HG03103 (cell line): Measurements from ENCODE around the gene NR6A1.
"Not testable (repeated sequence)": the region's sequence is repeated elsewhere in the genome, so short reads cannot be mapped to it uniquely, and the experiment has no call there.

Experiments
- ATAC-seq: cut with Tn5 transposase; IDR thresholded peaks from one replicate; pipeline ENCODE4 v1.9.1; 2021; ENCODE audit warnings: low read depth; ENCODE audit not compliant: unreplicated experiment

Gene NR6A1

DNA sequence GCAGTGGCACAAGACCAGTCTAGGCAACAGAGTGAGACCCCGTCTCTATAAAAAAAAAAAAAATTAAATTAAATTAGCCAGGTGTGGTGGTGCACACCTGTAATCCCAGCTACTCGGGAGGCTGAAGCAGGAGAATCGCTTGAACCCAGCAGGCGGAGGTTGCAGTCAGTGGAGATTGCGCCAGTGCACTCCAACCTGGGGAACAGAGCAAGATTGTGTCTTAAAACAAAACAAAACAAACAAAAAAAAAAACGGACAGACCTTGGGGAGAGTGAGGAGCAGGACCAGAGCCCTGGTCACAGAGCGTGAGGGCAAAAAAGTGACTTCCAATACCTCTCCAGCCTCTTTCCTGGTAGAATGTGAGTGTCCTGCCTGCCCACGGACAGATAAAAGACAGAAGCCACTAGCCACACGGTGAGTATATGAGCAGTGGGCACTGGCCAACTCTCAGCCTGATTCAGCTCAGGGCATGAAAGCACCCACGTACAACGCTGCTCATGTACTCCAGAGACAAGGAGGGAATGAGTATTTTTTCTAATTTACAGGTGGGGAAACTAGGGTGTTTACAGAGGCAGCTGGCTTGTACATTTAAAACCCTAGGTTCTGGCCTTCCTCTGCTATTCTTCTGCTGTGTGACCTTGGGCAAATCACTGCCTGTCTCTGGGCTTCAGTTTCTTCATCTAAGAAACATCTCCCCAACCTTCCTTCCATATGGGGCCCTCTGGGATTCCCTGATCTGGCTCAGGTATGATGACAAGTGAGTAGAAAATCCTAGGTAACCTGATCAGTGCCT is 7.7 kb upstream of the NR6A1 start:
- no peak for ATAC-seq

DNA sequence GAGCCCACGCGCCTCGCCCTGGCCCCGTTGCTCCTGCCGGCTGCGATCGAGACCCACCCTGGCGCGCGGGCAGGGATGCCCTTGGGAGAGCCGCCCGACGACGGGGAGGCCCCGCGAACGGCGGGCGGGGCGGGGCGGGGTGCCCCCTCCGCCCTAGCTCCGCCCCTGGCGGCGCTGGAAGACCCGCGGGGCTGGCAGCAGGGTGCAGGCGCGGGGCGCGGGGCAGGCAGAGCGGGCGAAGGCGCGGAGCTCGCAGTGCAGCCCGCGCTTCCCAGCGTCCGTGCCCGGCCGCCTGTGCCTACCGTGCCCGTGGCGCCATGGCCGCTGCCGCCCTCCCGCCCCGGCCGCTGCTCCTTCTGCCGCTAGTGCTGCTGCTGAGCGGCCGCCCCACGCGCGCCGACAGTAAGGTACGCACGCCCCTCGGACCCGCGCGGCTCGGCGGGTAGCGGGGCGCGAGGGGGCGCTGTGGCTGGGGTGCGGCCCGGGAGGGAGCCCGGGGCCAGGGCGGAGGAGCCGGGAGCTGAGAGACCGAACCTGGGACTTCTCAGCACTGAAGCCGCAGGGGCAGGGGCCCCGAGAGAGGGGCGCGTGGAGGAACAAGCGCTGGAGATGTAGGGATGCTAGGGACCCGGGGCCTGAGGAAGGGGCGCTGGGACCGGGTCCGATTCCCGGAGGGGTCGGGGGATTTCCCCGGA is 6.0 kb upstream of the NR6A1 start, which contains the start of gene OLFML2A:
OLFML2A (plus strand) TSS at position 180 of the 695 bp plus-strand sequence; CDS start at position 318, 138 bp downstream.
- no peak for ATAC-seq

DNA sequence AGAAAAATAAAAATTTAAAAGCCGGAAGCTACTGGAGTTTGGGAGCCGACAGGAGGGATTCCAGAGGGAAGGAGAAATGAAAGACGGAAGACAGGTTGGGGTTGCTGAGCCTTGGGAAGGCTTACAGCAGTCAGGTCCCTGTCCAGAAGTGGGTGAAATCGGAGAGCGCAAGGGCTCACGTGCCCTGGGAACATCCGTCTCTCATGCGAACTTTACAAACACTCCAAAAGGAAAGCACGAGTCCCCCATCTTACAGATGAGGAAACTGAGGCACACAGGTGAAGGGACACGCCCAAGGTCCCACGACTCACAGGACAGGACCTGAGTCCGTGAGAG is 5.5 kb upstream of the NR6A1 start:
- no peak for ATAC-seq

DNA sequence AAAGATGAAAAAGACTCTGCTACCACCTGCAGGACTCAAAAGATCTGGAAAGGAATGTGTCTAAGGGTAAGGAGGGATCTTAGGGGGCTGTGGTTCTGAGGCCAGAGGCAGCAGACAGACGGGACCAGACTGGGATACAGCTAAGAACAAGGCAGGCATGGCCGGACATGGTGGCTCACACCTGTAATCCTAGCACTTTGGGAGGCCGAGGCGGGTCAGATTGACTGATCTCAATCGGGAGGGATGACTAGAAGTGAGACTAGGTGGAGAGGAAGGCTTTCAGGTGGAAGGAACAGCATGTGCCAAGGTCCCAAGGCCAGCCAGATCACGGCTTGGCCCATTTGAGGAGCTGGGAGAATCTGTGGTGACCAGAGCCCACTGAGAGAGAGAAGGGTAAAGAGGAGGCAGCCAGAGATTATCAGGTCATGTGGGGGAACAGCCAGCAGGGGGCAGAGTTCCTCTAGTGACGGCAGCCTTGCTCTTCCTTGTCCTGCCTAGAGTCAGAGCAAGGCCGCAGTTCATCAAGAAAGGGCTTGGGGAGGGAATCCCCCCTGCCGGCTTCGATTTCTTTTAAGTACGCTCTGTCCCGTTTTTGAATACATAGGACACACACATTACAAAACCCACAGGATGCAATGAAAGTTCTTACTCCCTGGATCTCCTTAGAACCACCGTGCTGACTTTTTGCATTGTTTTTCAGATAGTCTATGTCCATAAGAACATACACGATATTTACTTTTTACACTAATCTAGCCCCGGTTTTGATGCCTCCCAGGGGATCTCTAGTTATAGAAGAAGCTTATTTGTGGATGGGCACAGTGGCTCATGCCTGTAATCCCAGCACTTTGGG is 3.2 kb upstream of the NR6A1 start:
- no peak for ATAC-seq

DNA sequence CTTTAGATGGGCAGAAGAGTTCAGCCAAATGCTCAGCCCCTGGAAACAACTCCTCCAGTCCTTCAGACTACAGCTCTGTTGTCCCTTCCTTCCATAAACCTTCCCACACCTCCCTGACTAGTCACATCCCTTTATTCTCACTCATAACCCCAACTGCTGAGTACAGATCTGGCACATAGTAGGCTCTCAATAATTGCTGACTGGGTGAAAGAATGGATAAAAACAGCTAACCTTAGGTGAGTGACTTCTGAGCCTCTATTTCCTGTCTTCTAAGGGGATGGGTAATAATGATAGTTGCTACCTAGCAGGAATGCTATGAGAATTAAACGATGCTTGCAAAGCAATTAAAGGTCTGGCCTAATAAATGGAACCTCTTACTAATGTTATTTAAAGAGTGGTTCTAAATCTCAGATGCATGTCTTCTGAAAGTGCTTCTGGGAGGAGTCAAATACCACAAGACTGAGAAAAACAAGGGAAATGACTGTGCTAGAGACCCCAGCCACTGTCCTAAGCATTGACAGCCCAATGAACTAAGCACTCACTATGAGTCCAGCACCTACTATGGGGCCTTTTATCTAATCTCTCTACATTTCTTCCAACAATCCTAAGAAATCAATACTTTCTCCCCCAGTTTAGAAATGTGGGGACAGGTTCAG is 2.5 kb upstream of the NR6A1 start:
- ATAC-seq, result no peak

DNA sequence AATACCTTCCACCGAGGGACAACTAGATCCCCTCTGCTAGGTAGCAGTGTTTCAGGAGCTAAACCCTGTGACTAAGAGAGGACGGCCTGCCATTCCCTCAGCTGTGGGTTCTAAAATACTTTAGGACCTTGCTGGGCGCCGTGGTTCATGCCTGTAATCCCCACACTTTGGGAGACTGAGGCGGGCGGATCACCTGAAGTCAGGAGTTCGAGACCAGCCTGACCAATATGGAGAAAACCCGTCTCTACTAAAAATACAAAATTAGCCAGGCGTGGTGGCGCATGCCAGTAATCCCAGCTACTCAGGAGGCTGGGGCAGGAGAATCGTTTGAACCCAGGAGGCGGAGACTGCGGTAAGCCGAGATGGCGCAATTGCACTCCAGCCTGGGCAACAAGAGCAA is 1.8 kb upstream of the NR6A1 start:
- not testable (repeated sequence) for ATAC-seq

DNA sequence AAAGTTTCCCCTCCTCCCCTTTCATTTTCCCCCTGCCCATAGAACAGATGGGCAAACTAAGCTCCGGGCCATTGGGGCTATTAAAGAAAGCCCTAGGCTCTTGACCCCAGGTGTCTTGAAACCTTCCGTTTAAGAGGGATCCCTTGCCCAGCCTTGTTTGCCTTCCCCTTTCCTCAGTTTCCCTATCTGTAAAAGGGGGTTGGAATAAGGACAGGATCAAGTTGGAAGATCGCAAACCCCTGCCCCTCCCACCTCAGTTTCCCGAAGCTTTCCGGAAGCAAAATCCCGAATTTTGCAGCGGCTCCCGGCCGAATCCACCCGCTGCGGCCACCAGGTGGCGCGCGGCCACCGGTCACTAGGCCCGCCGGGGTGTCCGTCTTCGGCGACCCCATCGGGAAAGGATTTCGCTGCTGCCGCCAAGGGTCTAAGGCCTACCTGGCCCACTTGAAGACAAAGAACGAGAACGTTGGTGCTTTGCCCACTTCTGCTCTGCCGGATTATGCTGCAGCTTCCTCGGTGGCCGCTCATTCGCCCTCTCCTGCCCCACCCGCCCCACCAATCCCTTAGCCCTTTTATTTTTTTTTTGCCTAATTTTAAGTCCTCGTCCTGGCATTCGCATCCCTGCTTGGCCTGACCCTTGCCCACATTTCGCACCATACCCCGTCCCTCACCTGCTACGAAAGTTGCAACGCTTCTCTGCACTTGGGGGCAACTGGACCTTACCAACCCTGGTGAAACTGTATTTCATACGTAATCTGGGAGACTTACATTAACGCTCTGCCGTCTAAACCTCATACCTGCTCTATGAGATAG is 962 bp upstream of the NR6A1 start:
- ATAC-seq, result no peak

DNA sequence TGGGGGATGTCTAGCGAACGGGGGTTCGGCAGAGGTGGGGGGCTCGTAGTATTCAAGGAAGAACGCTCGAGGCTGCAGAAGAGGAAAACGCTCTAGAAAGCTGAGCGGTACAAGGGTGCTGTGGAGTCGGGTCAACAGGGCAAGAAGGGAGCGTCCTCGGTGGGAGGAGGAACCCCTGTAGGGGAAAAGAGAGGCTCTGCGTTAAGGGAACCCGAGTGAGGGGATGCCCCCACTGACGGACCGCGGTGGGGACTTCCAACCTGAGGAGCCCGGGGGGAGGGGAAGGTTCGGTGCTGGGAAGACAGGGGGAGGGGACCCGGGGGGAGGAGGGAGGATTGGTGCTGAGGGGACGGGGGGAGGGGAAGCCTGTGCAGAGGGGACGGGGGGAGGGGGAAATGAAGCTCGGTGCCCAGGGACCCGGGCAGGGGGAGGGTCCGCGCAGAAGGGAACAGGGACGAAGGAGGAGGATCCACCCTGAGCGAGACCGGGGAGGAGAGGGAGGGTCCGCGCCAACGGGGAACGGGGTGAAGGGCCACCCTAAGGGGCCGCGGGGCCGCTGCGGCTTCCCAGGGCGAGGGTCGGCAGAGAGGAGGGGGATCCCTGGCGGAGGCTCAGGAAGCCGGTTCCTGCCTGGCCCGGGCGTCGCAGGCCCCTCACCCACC is 621 bp downstream of the NR6A1 start:
- no peak for ATAC-seq

DNA sequence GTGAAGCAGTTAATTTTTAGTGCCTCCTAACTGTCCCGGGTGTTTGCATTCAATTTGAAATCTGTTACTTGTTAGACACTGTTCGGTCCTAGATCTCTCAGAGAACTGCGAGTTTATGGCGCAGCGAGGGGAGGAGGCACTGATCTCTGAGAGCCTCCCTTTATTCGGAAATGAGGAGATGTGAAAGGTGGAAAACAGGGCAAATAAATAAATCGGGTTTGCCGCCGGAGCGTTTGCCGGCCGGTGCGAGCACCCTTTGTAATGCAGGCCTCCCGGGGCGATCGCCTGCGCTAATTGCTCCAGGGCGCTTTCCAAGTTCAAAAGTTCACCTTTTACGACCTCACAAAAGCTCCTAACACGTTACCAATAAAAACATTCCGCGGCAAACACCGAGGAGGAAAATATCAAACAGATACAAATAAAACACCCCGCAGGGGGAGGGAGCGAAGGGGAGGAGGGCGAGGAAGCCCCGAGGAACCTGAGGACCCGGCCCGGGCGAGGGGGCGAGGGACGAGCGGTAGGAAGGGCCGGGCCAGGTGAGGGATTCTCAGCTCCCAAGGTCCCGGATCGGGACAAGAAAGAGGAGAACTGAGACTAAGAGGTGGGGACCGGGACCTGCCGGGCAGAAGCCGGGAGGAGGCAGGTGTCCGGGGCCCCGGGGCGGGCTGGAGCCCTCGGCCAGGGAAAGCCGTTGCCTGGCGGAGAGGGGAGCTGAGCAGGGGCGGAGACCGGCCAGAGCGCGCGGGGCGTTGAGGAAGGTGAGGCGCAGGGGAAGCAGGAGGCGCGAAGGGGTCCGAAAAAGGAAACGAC is 1.4 kb downstream of the NR6A1 start:
- ATAC-seq, result no peak

DNA sequence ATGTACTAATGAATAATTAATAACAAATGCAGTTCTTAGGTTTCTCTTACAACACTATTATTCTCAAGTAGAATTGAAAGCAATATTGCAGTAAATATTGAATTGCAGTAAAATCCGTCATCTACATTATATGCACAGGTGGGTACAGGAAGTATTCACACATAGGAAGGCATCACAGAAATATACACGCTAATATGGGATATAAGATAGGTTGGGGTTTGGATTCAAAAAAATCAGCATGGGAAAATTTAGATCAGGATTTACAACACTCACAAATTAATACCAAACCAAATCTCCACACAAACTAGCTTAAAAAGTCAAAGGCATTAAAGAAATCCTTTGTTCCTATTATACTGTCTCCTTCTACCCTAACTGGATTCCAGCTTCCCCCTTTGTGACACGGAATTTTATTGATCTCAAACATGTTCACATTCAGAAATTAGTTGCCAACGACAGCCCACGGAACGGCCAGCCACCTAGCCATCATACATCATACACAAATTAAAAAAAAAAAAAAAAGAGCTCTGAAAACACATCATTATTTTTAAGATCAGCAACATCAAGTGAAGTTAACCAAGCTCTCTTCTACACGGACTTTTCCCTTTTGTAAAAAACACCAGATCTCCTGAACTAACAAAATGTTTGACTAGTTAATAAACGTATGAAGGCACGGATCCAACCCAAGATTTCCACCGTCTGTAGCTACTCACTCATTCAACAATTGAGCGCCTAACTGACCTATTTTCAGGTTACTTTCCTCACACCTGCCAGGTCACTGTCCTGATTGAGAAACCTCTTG is 2.2 kb downstream of the NR6A1 start:
- ATAC-seq, result no peak

DNA sequence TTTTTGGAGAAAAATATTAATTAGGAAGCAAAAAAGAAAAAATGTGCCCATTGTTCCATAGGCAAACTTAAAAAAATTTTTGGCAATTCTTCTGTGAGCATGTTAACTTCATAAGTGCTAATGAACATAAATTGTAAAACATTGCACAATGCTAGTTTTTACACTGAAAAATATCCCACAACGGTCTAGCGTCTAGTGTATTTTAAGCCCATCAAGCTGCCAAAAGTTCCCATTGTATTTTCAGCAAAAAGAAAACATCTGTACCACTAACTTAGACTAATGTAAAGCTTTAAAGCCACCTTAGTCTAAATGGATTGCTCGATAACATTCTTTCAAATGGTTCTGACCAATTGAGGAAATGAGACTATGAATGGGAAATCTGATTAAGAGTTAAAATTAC is 2.8 kb downstream of the NR6A1 start:
- no peak for ATAC-seq

DNA sequence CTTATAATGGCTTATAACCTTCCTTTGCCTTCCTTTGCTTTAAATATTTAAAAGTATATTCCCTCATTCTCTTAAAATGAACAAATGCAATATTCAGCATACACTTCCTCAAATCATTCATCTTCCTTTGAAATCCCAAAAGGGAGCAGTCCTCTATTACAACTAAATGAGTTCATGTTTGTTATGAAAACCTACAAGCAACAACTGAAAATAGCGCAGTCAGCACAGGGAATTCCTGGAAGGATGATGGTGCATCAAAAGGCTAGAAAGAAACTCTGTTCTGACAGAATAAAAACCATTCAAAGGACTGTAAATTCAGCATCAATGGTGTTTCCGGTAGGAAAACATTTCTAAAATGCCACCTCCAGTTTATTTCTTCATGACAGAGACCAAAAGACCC is 3.3 kb downstream of the NR6A1 start:
- ATAC-seq, result no peak

DNA sequence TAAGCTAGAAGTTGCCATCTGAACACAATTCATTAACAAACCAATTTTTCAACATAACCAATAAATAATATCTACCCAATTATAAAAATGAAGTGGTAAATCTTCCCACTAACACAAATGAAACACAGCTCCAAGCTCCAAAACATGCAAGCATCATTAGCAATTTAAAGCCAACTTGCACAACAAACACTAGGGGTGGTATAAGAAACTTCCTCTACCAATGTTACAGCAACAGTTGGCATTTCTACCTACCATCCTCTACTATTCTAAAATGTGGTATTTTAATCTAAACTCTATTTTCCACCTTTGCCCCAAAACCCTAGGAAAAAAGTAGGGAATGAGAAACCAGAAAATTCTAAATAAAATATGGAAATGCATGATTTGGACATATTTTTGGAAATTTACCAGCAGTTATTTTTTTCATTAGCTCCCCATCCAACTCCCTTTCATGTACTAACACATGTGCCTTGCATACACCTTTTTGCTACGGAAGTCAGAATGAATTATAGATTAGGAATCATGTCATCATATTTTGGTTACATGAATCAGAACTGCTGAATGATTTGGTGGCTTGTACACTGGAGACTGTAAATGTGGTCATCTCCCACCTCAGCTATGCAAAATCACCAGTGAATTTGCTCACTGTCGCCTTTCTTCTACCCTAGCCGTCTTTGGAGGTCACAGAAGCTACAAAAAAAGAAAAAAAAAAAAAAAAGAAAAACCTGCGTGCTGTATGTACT is 4.1 kb downstream of the NR6A1 start:
- no peak for ATAC-seq

DNA sequence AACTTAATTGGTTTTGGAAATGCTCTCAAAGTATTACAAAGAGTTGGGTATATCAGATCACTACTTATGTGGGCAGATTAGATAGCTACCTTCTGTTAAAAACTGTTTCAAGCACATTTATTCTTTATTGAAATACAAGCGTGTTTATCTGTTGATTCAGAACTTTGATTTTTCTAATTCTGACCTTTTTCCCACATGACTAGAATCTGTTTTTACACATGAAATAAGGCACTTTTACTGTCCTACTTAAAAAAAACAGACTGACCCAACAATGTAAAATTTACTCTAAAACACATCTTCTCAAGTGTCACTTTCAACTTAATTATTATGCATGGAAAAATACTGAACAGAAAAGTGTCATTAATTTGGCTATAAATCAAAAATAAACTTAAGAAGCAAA is 4.8 kb downstream of the NR6A1 start:
- ATAC-seq, result no peak

DNA sequence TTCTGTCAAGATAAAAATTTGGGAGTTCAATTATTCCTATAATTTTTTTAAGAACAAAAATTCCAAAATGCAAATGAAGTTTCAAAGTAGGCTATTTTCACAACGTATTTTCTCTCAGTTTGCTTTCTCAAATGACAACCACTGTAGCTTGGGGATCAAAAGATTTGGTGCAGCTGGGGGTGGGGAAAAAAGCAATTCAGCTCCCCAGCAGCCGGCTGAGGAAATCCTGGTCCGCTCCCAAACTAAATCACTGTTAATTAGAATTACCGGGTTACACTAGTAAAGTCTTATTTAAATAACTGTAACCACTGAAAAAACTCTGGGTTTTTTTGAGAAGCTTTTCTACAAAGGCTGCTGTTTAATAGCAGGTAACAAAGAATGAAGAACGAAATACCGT is 5.7 kb downstream of the NR6A1 start:
- no peak for ATAC-seq

DNA sequence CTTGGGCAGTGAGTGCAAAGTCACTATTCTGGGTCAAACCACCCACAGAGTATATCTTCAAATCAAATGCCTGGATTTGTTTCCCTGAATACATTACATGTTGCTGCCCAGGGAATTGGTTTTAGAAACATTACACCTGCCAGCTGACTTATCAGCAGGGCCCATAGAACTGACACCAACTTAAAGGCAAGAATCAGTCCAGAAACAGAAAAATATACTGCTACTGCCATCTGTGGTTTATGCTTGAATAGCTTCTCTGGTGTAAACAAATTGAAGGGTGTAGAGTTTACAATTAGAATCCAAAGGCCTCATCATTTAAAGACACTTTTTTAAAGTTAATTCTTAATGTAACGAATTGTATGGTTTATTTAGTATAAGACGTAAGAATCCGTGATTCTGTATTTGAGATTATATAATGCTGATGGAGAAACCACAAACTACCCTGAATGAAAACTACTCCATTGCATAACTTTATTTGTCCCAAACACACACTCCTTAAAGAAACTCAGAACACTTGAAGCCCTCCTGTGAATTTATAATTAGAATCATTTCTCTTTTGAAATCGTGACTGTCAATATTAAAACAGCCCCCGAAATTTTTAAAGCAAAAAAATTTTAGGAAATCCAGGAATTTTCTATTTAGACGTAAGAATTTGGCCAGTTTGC is 6.2 kb downstream of the NR6A1 start:
- no peak for ATAC-seq

DNA sequence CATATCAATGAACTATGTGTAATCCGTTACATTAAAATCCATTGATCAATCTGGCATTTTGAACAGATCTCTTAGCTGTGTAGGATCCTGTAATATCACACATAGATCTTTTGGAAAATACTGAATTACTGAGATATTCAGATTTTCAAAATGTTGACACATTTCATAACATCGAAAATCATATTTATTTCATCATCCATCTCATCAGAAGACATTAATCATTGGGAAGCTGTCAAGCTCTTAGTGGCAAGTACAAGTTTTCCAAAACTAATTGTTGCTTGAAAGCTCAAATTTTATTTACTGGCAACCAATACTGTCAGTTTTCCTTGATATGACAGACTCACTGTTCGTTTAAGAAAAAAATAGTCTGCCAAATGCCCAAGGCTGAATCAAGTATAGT is 8.5 kb downstream of the NR6A1 start:
- no peak for ATAC-seq
